Embryonic facial prominence (tissue), 1 donor: ENCODE results near the gene HDAC3.
A peak's percentile ranks its signal among the peaks of the same experiment; 100 is the strongest.

Experiments
- DNase-seq: peaks from one replicate; pipeline ENCODE4 v3.0.0-alpha.2; 2016; ENCODE audit errors: extremely low spot score

The HDAC3 gene

DNA sequence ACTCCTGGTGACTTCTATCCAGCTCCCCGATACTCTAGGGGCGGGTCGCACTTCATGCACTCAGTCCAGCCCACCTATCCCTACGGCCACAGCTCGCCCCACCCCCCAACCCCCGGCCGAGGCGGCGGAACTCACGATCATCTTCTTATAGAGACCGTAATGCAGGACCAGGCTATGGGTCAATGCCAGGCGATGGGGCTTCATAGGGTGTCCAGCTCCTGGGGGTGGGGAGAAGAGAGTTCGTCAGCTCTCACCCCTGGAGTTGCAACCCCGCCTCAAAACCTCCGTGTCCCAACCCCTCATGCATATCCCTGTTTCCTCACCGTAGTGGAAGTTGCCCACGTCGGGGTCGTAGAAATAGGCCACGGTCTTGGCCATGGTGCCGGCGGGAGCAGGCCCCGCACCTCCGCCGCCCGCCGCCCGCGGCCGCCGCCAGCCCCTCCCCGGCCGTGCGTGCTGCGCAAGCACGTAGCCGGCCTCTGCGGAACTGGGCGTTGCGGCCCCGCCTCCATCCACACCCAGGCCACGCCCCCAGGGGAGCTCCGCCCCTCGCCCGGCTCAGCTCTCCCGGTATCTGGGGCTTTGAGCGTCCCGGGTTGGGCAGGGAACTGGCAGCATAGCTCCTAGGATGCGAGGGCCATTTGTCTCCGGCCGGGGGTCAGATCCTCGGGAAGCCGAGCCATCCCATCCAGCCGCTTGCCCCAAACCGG lies at the start of gene HDAC3, which contains the start of gene RELL2:
Gene HDAC3 (minus strand): TSS at position 437 of the 710 bp plus-strand sequence. CDS start 59 bp downstream, at position 378.
Gene RELL2 (plus strand): TSS at position 585 of the 710 bp plus-strand sequence. CDS start 1,229 bp downstream, outside the sequence.
- DNase-seq = peak; percentile 79

DNA sequence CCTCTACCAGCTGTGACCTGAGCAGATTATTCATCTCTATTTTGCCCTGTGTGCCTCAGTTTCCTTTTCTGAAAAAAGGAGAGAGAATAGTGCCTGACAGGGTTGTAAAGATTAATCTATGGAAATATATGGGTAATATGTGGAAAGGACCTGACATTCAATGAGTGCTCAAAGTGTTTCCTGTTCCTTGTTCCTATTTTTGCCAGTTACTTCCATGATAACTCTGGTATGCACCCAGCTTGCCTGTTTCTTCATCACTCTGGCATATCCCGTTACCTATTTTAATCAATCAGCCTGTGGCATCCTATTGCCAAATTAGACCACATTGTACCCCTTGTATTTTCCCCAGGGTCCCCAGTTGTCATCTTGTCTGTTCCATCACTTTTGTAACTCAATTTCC lies 48.9 kb upstream of the HDAC3 start:
- DNase-seq = no peak

DNA sequence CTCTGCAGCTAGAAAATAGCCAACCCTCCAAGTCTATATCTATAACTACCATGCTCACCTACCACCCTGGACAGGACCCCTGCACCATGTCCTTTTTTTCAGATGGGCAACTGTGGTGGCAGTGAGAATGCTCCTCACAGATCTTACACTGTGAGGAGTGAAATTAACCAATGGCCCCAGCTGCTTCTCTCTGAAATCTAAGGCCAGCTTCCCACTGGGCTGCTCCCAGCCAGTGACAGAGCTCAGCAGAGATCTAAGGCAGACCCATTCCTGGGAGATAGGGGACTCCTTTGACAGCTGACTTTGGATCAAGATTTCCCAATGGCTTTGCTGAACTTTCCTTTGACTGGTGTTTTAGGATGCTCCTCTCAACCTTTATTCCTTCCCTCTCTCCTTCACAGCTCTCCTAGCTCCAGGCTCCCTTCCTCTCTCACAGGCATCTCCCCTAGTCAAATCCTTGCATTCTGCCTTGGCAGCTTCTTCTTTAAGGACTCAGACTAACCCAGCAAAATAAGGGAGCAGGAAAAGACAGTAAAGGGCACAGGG lies 47.0 kb upstream of the HDAC3 start:
- no peak for DNase-seq

DNA sequence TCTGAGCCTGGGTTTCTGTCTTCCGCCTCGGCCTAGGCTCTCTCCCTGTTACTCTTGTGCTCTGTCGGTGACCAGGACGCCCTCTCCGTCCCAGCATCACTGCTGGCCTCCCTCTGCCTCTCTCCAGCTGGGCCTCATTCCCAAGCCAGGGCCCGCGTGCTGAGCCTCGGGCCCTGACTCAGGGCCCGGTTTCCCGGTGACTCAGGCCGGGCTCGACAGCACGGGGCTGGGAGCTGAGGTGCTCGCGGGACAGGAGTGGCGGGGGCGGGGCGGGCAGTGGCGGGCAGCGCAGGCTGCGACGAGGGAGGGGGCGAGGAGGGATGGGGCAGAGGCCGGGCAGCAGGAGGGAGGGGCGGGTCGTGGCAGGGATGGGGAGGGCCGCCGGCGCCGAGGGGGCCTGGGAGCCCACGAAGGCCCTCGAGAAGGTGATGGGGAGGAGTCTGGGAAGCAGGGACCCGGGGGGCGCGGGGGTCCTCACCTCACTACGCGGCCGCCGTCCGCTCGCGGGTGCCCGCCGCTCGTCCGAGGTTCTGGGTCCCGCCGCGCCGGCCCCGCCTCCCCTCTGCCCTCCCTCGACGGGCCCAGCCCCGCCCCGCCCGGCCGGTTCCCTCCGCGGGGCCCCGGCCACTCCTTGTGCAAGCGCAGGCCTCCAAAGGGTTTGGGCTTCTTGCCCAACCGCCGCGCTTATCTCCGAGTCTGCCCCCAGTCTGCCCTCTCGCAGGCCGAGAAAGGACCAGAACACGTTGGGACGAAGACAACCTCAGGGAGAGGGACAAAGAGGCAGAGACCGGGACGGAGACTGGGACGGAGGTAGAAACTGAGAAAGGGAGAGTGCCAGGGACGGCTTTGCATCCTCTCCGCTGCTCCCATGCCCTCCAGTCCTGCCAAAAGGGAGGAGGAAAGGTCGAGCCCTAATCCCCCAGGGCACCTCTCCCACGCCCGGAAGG lies 45.3 kb upstream of the HDAC3 start, which contains the start of gene ARAP3:
Gene ARAP3 (minus strand): TSS at position 536 of the 947 bp plus-strand sequence. CDS start 1,744 bp downstream, outside the sequence.
- DNase-seq = no peak

DNA sequence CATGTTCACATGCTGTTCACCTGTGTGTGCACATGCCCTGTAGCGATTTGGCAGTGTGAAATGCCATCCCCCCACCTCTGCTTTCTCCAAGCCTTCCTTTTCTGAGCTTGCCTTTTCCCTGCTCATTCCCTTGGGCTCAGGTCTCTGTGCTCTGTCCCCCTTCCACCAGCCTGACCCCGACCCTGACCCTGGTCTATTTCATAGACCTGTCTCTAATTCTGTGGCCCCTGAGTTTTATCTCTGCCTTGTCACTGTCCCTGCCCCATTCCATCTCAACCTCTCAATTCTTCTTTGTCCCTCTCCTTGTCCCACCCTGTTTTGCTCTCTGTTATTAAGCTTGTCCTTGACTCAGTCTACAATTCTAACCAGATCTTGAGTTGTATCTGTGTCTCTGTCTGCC lies 44.6 kb upstream of the HDAC3 start:
- no peak for DNase-seq

DNA sequence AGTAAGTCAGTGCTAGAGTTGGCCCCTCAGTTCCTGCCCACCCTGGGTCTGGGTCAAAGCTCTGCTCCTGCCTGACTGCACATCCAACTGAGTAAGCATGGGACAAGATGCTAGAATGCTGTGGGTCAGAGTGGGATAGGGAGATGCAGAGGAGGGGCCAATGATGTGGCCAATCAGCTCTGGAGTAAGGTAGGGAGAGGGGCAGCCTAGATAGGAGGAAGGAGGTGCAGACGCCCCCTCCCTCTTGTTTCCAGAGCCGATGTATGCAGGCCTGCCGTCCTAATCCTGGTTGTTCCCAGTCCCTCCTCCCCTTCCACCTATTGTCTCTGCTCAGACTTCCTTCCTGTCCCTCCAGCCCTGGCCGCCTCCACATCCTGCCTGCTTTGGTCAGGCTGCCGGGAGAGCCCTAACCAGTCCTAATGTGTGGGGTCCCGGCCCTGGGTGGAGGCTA lies 44.1 kb upstream of the HDAC3 start:
- DNase-seq = no peak

DNA sequence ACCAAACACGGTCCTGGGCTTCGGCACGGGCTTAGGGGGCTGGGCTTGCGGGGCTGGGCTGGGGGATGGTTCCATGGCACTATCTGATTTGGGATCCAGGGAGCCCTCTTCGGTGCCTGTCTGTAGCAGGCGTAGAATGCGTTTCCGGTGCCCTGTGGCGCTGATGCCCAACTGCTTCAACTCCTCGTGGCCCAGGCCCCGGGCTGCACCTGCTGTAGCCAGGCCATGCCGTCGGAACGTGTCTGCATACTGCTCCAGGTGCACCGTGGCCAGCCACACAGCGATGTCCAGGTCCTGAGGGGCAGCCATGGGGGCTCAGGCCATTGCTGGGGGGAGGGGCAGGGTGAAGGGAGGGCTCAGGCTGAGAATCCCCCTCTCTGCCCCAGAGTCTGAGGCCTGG lies 43.5 kb upstream of the HDAC3 start:
- no peak for DNase-seq

DNA sequence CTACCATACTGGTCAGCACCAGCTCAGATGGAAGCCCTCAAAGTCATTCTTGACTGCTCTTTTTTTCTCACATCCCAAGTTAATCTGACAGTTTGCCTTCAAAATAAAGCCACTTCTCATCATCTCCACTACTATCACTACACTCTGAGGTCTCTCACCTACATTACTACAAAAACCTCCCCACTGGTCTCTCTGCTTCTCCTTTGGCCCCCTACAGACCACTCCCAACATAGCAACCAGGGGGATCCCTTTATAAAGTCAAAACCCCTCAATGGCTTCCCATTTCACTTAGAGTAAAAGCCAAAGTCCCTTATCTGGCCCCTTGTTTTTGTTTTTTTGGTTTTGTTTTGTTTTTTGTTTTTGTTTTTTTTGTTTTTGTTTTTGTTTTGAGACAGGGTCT lies 40.8 kb upstream of the HDAC3 start:
- DNase-seq = no peak

DNA sequence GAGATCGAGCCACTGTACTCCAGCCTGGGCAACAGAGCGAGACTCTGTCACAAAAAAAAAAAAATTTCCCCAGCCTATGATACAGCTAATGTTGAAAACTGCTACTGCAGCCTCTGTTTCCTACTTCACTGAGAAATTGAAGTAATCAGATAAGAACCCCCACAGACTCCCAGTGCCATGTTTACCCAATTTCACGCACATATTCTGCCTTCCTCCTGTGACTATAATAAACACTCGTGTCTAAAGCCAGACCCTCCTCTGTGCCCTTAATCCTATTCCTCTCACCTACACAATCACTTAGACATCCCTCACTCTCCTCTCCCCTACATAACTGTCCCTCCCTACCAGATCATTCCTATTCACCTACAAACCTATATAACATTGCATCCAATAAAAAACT lies 39.0 kb upstream of the HDAC3 start:
- DNase-seq = no peak

DNA sequence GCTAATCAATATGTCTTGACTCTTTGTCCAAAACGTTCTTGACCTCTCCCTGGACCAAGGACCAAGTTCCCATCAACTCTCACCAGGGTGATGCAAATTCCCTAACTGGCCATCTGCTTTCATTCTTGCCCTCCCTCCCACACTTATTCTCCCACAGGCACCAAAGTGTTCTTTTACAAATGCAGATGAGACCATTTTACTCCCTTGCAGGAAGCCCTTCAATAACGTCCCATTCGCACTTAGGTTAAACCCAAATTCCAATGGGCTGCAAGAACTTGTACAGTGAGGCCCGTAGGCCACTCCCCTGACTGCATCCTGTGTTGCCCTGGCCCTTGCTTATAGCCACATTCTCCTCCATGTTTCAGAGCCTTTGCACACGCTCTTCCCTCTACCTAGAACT lies 38.1 kb upstream of the HDAC3 start:
- no peak for DNase-seq

DNA sequence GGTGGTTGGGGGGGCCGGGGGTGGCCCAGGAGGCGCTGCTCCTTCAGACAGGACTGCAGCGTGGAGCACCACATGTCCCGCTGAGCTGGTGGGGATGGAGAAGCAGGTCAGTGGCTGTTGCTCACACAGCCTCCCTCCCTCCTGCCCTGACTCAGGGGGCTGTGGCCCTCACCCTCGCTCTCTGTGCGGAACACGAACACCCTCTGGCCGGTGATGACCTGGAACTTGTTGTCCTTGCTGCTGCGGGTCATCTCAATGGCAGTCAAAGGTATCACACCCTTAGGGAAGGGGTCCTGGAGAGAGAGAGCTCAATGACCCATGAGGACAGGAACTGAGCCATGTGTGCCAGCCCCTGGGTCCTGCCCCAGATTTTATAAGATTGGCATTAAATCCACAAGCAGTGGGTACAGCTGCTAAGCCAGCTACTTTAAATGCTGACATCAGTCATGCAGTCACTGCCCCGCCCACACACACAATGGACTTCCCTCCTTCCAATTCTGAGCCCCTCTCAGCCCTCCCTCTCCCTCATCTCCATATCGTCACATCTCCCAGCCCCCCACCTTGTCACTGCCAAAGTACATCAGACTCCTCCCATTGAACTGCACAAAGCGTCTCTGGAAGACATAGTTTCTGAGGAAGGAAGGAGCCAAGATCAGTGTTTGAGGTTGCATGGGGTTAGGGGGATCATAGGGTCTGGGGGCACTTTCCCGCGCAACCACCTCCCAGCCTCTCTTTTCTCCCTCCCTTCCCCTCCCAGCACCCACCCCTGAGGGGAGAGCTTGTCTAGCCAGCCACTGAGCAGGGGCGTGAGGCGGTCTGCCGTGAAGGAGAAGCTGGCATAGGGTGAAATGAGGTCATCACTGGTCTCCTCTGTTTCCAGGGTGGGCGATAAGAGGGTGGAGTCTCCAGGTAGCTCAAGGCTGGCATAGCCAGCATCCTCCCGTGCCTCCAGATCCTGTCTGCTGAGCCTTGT lies 36.5 kb upstream of the HDAC3 start:
- DNase-seq = no peak

DNA sequence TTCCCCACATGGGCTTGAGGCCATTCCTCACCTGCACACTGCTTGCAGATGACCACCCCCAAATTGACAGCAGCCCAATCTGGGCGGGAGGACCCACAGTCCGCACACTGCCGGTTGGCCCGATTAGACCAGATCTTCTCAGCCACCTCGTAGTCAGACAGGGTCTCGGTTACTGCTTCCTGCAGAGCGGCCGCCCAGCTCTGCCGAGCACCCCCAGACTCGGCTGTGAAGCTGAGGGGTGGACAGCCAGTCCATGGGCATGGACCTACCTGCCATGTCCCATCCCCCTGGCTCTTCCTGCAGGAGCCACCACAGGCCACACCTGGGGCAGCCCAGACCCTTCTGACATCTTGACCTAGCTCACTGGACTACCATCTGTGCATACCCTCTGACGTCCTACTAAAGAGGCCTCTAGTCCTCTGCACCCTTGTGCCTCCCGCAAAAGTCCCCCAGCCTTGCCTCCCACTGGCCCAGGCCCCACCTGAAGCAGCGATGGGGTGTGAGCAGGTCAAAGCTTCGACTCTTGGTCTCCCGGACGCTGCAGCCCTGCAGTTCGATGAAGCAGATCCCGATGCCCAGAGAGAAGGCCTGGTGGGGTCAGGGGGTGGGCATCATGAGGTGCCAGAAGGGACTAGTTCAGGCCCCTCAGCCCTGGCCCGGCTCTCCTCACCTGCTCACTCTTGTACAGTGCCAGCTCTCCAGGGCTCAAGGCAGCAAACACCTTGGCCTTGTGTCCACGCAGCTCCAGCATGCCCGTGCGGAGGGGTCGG lies 35.6 kb upstream of the HDAC3 start:
- no peak for DNase-seq

DNA sequence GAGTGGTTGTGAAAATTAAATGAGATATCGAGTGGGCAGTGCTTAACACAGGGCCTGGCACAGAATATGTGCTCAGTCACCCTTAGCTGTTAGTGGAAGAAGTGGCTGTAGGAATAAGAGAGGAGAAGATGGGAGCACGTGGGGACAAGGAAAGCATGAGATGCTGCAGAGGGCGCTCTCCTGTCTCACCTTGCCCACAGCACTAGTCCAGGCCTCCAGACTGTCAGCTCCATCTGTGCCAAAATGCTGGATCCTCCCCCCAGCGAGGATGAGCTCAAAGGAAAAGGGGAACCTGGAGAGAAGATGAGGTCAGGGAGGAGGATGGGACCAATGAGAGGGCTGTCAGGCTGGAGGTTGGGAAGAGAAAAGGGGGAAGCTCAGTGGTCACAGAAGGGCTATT lies 32.9 kb upstream of the HDAC3 start:
- DNase-seq = no peak

DNA sequence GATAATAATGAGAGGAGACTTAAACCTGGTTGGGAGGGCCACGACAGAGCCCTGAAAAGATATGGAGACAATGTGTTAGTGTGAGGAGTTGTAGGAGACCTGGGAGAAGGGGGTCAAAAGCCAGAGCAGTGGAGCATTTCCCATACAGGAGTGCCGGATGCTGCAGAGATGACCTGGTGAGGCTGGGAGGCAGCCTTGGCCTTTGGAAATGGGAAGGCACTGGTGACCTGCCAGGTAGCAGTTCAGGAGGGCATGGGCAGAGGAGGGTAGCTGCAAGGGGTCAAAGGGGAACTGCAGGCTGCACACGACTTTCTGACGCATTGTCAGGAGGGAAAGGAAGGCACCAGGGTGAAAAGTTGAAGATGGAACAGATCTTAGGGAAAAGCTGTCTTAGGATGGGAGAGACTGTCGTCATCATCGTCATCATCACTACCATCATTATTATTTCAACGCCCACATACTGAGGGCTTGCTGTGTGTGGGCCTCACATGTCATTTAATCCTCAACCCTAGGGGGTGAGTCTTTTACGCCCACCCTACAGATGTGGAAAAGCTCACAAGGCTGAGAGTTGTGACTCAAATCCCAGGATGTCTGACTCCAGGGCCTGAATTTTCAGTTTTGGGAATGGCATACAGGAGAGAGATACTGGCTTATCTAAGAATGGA lies 32.1 kb upstream of the HDAC3 start:
- no peak for DNase-seq

DNA sequence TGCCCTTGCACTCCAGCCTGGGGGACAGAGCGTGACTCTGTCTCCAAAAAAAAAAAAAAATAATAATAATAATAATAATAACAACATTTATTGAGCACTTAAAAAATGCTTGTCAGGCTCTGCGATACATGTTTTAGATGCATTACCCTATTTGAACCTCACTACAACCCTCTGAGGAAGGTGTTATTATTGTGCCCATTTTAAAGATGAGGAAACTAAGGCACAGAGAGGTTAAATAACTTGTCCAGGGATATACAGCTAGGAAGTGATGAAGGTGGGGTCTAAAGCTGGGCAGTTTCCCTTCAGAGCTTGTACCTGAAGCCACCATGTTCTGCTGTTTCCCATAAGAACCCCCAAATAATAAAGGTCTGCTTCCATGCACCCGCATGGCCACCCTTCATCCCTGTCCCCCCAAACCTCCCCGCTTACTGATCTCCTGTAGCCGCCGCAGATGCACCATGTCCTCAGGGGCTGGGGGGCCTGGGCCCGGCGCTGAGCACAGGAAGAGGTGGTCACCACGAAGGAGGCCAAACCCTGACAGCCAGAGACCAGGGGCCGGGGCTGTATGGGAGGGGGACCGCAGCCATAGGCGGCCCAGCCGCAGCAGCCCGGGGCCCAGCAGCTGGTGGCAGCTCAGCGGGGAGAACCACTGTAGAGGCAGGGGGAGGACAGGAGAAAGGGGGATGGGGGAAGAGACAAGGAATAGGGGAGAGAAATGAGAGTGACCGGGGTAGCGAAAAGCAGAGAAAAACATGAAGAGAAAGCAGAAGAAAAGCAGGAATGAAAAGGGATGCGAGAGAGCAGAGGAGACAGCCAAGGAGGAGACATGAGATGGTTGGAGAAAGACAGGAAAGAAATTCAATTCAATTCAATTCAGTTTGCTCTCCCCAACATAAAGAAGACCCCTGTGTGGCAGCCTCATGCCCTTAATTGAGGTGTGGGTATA lies 29.6 kb upstream of the HDAC3 start:
- DNase-seq = no peak

DNA sequence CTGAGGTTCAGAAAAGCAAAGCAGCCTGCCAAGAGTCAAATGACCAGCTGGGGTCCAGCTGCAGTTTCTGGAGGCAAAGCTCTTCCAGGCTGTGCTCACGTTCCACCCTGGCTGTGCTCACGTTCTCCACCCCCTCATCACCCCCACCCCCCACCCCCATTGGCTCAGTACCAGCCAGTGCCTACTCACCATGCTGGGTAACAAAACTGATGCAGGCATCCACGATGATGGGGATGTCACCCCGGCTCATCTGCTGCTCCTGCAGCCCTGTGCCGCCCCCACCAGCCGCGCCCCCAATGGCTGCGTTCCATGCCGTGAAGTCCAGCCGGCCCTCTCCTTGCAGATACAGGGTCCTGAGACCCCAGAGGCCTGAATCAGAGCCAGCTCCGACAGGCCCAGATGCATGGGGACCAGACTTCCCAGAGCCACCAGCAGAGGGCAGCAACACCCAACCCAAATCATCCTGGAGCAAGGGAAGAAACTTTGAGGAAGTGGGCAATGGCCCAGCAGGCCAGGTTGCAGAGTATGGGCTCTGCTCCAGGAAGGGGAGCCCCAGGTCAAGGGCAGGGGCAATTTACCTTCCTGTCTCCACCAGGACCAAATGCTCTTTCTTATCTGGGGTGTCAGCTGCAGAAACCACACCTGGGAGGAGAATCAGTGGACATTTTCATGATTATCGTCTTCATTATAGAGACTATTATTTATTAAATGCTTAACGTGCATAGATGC lies 28.2 kb upstream of the HDAC3 start:
- no peak for DNase-seq

DNA sequence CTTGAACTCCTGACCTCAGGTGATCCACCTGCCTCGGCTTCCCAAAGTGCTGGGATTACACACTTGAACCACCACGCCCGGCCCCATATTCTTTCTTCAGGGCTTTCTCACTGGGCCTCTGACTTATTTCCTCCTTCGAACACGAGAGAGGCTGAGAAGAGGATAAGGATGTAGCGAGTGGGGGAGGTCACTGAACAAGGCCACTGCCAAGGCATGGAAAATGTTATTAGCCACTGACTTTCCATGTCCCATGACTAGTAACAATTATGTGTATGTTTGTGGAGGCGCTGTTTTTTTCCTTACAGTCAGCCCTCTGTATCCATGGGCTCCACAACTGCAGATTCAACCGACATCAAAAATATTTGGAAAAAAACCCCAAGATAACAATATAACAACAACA lies 26.9 kb upstream of the HDAC3 start:
- DNase-seq = no peak

DNA sequence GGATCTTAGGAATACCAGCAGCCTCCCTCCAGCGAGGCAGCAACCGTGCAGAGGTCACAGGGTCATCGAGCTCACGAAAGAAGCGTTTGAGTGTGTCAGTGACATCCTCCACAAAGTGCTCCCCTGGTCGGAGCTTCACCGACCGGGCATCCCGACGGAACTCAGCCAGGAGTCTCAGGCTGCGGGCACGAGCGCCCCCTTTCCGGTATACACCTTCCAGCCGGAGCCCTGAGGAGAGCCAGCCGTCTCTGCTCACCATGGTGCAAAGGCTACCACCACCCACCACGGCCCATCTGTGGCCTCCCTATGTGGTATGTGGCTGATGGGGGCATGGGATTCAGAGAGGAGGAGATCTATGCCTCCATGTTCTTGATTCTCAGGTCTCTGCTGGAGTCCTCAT lies 25.4 kb upstream of the HDAC3 start:
- DNase-seq = no peak
